PC-9 (cell line): ENCODE measurements around the gene LZTFL1.

Experiments
- EZH2 ChIP-seq: fragments of 200-600 bp; sonication (generic); IDR thresholded peaks from 2 replicates; pipeline ENCODE4 v1.8.0; 2017; ENCODE audit warnings: antibody characterized with exemption, low read depth
- TF ChIP-seq, protein P1 (sequence below): fragments of 200-600 bp; sonication (generic); conservative IDR thresholded peaks from 2 replicates; pipeline ENCODE4 v1.6.1; 2017; ENCODE audit warnings: mixed run types, antibody characterized with exemption, mild to moderate bottlenecking, moderate library complexity

DNA sequence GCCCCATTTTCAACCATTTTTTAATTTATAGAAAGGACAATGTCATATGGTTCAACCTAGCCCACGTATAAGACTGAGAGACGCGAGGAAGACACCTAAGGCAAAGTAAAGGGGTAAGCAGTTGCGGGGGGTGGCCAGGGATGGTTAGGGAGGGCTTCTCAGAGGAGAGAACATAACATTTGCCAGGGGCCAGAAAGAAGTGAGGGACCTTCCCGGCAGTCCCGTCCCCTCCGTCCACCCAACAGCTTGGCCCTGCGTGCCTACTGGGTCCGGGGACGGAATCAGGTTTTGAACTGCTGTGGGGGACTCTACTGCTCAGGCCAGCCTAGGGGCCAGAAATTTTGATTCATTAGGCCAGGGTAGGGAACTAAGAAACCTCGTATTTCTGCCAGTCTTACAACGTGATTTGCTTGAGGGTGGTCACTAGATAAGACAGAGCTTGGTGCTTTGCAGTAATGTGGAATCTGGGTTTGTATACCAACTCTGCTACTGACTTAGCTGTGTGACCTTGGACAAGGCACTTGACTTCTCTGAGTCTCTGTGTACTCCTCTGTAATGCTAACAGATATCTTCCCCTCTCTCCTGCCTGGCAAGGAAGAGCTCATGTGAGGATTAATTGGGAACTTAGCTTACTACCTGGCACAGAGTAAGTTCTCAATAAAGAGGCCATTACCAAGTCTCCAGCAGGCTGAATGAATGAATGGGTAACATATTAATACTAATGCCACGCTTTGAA is 44.8 kb downstream of the LZTFL1 start:
- TF ChIP-seq EZH2: no peak
- TF ChIP-seq, protein P1, sequence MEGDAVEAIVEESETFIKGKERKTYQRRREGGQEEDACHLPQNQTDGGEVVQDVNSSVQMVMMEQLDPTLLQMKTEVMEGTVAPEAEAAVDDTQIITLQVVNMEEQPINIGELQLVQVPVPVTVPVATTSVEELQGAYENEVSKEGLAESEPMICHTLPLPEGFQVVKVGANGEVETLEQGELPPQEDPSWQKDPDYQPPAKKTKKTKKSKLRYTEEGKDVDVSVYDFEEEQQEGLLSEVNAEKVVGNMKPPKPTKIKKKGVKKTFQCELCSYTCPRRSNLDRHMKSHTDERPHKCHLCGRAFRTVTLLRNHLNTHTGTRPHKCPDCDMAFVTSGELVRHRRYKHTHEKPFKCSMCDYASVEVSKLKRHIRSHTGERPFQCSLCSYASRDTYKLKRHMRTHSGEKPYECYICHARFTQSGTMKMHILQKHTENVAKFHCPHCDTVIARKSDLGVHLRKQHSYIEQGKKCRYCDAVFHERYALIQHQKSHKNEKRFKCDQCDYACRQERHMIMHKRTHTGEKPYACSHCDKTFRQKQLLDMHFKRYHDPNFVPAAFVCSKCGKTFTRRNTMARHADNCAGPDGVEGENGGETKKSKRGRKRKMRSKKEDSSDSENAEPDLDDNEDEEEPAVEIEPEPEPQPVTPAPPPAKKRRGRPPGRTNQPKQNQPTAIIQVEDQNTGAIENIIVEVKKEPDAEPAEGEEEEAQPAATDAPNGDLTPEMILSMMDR: no peak
